Mucosa of gallbladder (tissue), 1 donor: ENCODE data around the gene TPRN. TPM values are rescaled to one million over a fixed set of nuclear protein-coding genes. Genes with fewer than 3 reads are reported as not detected.
A peak's percentile ranks its signal among the peaks of the same experiment; 100 is the strongest.

ENCODE experiments used
- DNase-seq: peaks from one replicate; pipeline ENCODE4 v3.0.0-alpha.2; 2020; ENCODE audit warnings: low spot score
- total RNA-seq: library from RNA; stranded (reverse); gene quantifications from one replicate; pipeline ENCODE4 v1.2.1, GENCODE V29; 2021
- donor health status: DM: no; HTN: no; CAD: no.

Gene TPRN
- total RNA-seq, 1 donor from 2014 or later = 74.4 TPM

- DNase-seq = no peak
Measured at GRCh38 chr9:137225699-137226331, 25.3 kb upstream of the TPRN start.

- DNase-seq = no peak
Measured at GRCh38 chr9:137224830-137225694, 24.5 kb upstream of the TPRN start, which contains the start of gene CYSRT1. Gene CYSRT1, plus strand, starts transcription at chr9:137225174. Its CDS starts 448 bp downstream, at chr9:137225622.

- peak; percentile 99 for DNase-seq
Measured at GRCh38 chr9:137223078-137223970, 22.8 kb upstream of the TPRN start.

- DNase-seq = no peak
Measured at GRCh38 chr9:137222190-137223077, 21.9 kb upstream of the TPRN start, which contains the start of gene RNF208. Gene RNF208, minus strand, starts transcription at chr9:137222240. Its CDS starts 1,028 bp downstream, at chr9:137221212.

GRCh38 chr9:137221506-137222111, 21.1 kb upstream of the TPRN start:
- DNase-seq = no peak

GRCh38 chr9:137221095-137221505, 20.6 kb upstream of the TPRN start:
- no peak for DNase-seq

GRCh38 chr9:137220317-137221094, 20.0 kb upstream of the TPRN start:
- DNase-seq = no peak

GRCh38 chr9:137219757-137220316, 19.3 kb upstream of the TPRN start:
- no peak for DNase-seq

GRCh38 chr9:137218754-137219271, 18.3 kb upstream of the TPRN start:
- DNase-seq = peak; percentile 52

- no peak for DNase-seq
Measured at GRCh38 chr9:137218212-137218753, 17.7 kb upstream of the TPRN start.

- peak; percentile 82 for DNase-seq
Measured at GRCh38 chr9:137217276-137218211, 17.0 kb upstream of the TPRN start.

GRCh38 chr9:137216188-137216965, 15.8 kb upstream of the TPRN start:
- no peak for DNase-seq

GRCh38 chr9:137215196-137215986, 14.8 kb upstream of the TPRN start:
- DNase-seq = no peak

- DNase-seq = no peak
Measured at GRCh38 chr9:137214620-137215019, 14.1 kb upstream of the TPRN start.

GRCh38 chr9:137213160-137214060, 12.9 kb upstream of the TPRN start:
- DNase-seq = no peak
